Right lung (tissue), 10 donors: ENCODE measurements around the gene KCNG2. TPM values are rescaled to one million over a fixed set of nuclear protein-coding genes. Genes with fewer than 3 reads are reported as not detected.
"Not testable (repeated sequence)": the region's sequence is repeated elsewhere in the genome, so short reads cannot be mapped to it uniquely, and the experiment has no call there.

Source experiments
- DNase-seq, 2 donors: peaks; one replicate each; pipeline ENCODE4 v3.0.0-alpha.2; 2013
- long read RNA-seq, 8 donors: transcript quantifications; one replicate each; lab custom pipeline, GENCODE V29; 2026
- polyA plus RNA-seq, 5 donors: library from polyadenylated mRNA; unstranded; fragments of 120-200 nt; gene quantifications; one replicate each; pipeline versions ENCODE4 v1.2.1 to v1.2.3, GENCODE V29; 2013; ENCODE audit warnings: inconsistent platforms in 1 of 5, low replicate concordance in 1 of 5; ENCODE audit not compliant: insufficient read length in 5 of 5, insufficient read depth in 1 of 5

The KCNG2 gene
- under 1 TPM; 0.16 to 0.35 (median 0.23) TPM for polyA plus RNA-seq
- long read RNA-seq, donor 1: 0 reads
- long read RNA-seq, donor 2: 0 reads
- long read RNA-seq, donor 3: 0 reads
- long read RNA-seq, donor 4: 0 reads
- long read RNA-seq, donor 5: 0 reads
- long read RNA-seq, donor 6, partial matches to known transcripts: 5 of 5 reads
- long read RNA-seq, donor 6, other reads (novel, unspliced or antisense): 0 of 5 reads
- long read RNA-seq, donor 7: 0 reads
- long read RNA-seq, donor 8: 0 reads

DNA sequence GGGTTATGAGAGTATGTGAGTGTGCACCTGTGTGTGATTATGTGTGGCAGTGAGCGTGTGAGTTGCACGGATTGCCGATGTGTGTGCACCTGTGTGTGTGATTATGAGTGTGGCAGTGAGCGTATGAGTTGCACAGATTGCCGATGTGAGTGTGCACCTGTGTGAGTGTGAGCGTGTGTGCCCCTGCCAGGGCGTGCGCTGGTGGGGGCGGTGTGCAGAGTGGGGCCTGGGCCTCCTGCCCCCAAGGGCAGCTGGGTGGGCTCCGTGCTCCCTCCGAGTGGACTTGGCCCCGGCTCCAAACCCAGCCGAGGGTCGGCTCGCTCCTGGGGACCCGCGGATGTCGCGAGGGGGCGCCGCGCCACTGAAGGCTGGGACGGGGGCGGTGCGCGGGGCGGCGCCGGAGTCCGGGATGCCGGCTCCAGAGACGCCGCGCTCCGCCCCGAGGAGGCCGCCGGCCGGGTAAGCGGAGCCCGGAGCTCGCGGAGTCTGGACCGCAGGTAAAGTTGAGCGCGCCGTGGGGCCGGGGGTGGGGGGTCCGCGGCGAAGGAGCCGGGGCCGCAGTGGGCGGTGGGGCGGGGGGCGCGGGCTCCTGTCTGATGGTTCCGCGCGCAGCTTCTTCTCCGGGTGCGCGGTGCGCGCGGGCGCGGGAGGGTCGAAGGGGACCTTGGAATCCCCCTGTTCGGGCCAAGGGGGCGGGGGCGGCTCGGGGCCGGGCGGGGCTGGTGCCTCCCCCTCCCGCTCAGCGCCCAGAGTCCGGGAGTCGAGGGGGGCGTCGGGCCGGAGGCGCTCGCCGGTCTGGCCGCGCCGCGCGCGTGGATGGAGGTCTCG is at the start of gene KCNG2:
Gene KCNG2 (plus strand): TSS at position 421 of the 828 bp plus-strand sequence. CDS start 65,730 bp downstream, outside the sequence.
- DNase-seq: peak in 1 of 2 donors; percentile 28

DNA sequence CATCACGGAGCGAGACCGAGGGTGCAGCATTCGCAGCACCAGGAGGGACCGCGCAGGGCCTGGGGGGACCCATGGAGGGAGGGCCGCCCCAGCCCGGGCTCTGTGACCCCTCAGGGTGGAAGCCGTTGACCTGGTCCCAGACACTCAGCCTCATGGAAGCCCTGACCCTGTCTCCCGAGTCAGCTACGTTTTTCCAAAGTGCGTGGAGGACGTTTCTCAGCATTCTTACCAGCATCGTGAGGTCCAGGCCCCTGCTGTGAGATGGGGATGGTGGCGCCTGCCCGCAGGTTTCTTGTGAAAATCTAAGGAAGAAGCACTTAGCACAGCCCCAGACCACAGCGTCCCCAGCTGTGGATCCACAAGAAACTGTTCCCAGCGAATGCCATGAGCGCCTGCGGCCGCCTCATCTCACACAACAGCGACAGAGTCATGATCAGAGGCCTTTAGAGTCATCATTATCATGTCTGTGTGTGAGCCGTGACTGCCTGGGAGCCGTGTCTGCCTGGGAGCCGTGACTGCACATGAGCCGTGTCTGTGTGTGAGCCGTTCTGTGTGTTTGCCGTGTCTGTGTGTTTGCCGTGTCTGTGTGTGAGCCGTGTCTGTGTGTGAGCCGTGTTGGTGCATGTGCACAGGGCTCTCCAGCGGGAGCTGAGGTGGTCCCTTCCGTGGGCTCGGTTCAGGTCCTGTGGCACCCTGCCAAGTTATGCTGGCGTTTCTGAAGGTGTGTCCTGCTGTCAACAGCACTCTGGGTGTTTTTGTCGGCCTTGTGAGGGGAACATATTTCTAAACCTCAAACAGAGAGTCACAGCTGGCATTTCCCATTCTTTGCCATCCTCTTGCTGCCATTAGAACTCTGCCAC is 49.2 kb upstream of the KCNG2 start:
- no peak for DNase-seq

- DNase-seq: peak in 1 of 2 donors; percentile 27
Observed at GRCh38 chr18:79749251-79750191, 48.2 kb upstream of the KCNG2 start.

GRCh38 chr18:79750980-79751571 is 46.7 kb upstream of the KCNG2 start:
- DNase-seq: no peak

- not testable (repeated sequence) for DNase-seq
Observed at GRCh38 chr18:79751918-79752578, 45.7 kb upstream of the KCNG2 start.

DNA sequence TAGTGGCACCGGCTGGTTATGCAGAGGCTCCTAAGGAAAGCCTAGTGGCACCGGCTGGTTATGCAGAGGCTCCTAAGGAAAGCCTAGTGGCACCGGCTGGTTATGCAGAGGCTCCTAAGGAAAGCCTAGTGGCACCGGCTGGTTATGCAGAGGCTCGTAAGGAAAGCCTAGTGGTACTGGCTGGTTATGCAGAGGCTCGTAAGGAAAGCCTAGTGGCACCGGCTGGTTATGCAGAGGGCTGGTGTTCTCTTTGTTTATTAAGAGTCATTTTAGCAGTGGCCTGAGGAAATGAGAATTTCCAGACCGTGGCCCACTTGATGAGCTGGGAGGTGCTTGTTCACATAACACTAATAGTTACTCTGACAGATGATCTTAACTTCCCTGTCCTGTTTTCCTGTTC is 44.8 kb upstream of the KCNG2 start:
- DNase-seq: not testable (repeated sequence)

- DNase-seq: no peak
Observed at GRCh38 chr18:79753391-79753851, 44.3 kb upstream of the KCNG2 start.

DNA sequence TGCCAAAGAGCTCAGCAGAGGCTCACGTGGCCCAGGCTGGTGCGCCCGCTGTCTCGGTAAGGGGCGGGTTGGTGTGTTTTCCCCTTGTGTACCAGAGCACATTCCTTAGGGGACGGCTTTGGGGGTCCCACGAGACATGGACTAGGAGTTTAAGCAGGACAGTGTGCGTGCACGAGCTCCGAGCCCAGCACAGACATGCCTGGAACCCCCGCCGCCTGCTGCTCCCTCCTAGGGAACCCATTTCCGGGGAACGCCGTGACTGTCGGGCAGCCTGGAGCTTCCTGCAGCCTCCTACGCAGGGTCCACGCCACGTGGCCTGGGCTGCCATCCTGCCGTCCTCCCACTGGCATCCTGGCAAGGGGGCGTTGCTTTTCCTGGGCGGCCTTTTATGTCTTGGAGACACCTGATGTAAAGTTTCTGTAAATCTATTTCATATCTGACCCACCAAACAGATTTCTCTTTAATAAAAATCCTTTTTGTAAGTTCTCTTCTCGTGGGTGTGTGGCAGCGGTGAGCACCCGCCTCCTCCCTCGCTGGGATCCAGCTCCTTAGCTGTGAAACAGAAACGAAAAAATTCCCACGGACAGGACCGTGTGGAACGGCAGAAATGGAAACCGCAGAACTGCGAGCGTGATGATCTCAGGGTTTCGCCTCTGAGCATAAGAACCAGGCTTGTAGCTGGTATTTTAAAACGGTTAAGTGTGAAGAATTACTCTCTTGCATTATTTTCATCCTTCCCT is 43.5 kb upstream of the KCNG2 start:
- DNase-seq: no peak

DNA sequence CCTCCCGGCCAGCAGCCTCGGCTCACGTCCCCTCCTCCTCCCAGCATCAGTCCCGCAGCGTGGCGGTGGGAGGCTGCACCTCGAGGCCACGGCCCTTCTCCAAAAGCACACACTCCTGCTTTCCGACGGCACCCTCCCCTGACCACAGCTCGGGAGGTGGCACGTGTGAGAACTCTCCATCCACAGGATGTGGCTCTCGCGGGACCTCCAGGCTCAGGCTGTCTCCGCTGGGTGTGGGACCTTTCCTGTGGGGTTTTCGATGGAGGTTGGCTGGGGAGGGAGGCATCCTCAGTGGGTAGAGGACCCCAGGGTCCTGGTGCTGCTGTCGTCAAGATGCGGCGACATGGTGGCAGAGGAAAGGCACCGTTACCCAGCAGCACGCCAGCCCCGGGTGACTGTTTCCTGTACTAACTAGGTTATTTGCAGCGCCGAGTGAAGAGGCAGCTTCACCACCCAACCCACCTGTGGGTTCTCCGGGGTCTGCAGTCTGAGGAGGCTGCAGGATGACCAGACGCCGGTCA is 42.8 kb upstream of the KCNG2 start:
- DNase-seq: no peak

DNA sequence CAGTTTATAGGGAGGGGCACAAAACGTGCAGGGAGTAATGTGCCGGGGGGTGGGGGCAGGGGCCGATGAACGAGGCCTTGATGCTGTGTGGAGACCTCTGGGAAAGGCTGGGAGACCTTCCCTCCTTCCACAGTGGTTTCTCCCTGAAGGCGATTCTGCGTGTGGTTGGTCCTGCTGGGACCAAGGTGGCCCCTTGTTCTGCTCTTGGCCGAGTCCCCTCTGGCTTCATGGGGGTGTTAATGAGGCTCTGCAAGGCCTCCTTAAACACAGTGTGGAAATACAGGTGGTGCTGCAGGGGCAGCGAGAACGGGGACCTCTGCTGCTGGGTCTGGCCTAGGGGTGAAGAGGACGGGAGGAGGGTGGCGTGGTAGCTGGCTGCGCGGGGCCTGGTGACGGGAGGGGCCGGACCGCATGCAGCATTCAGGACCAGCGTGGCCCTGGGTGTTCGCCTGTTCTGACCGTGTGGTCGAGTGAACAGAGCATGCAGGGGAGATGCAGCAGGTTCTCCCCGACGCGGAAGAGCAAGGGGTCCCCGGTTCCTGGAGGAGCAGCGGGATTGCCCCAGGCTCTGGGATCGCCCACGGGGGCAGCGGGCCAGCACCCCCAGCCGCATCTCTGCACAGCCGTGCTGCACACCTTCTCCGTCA is 42.1 kb upstream of the KCNG2 start:
- DNase-seq: no peak

DNA sequence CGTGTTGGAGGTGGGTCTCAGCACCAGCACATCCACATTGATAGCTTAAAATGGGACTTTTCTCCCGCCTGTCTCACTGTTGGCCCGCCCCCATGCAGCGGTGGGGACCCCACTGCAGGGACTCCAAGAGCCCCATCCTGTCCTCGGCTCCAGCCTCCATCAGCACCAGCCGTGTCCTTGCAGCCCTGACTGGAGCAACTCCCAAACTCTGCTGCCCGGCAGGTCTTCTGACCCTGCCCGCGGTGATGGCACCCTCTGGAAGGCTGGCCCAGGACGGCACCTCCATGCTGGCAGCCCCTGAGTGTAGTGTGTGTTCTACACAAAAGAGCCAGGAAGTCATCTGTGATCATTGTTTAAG is 41.6 kb upstream of the KCNG2 start:
- no peak for DNase-seq

DNA sequence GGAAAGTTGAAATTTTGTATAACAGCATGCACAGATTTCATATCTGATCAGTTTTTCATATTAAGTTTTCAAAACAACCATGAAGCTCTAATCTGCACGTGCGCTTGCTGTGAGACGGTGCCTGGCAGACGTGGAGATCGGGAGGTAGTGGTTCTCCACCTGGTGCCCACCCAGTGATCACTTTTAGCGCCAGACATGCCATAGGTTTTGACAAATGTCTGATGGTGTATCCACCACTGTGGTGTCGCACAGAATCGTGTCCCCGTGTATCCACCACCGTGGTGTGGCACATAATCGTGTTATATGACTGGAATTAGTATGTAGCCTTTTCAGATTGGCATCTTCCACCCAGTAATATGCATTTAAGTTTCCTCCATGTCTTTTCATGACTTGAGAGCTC is 40.9 kb upstream of the KCNG2 start:
- no peak for DNase-seq

DNA sequence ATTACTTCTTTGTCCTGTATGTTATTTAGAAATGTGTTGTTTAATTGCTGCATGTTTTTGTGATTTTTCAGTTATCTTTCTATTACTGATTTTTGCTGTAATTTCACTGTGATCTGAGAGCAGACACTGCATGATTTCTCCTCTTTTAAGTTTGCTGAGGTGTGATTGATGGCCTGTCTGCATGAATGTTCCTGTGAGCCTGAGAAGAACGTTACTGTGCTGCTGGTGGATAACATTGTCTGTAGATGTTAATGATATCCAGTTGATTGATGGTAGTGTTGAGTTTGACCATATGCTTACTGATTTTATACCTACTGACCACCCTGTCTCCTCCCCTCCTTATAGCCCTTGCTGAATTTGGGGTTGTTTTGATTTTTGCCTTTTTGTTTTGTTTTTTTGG is 37.4 kb upstream of the KCNG2 start:
- DNase-seq: no peak

- no peak for DNase-seq
Observed at GRCh38 chr18:79760881-79761280, 36.9 kb upstream of the KCNG2 start.

- DNase-seq: no peak
Observed at GRCh38 chr18:79763407-79763806, 34.3 kb upstream of the KCNG2 start.

DNA sequence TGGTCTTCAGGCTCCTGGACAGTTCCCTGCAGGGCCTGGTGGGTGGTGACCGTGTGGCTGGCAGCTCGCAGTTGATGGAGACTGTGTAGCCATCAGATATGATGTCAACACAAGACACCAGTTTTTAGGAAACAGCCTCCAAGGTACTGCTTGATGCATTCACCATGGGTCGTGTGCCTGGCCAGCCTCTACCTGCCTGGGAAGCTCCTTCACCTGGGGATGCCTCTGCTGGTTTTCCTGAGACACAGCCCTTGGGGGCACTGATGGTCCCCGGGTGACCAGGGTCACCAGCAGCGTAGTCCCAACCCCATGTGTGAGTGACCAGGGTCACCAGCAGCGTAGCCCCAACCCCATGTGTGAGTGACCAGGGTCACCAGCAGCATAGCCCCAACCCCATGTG is 33.6 kb upstream of the KCNG2 start:
- no peak for DNase-seq

- DNase-seq: no peak
Observed at GRCh38 chr18:79765491-79766245, 32.1 kb upstream of the KCNG2 start.

- no peak for DNase-seq
Observed at GRCh38 chr18:79766308-79766707, 31.4 kb upstream of the KCNG2 start.
